Trophoblast cell (in vitro differentiated cells and primary cell): ENCODE measurements around the gene SLC66A3.

Experiments used
- DNase-seq, 2 donors: peaks; one replicate each; pipeline ENCODE4 v3.0.0-alpha.2; 2016
- H2AFZ ChIP-seq: 2 replicates; pipeline ENCODE4 v1.6.1; 2013; ENCODE audit warnings: low read length, moderate library complexity, mild to moderate bottlenecking; ENCODE audit not compliant: insufficient read depth, poor library complexity
- H2AK5ac ChIP-seq: 2 replicates; pipeline ENCODE4 v1.6.1; 2013; ENCODE audit warnings: mild to moderate bottlenecking, low read length
- H2BK120ac ChIP-seq: 2 replicates; pipeline ENCODE4 v1.6.1; 2013; ENCODE audit warnings: low read length, mild to moderate bottlenecking, moderate library complexity; ENCODE audit not compliant: insufficient read depth, poor library complexity
- H2BK12ac ChIP-seq: 2 replicates; pipeline ENCODE4 v1.6.1; 2013; ENCODE audit warnings: mild to moderate bottlenecking, low read length, moderate library complexity
- H2BK5ac ChIP-seq: 2 replicates; pipeline ENCODE4 v1.6.1; 2013; ENCODE audit warnings: low read length, low read depth, moderate library complexity, mild to moderate bottlenecking; ENCODE audit not compliant: poor library complexity
- H3K14ac ChIP-seq: 2 replicates; pipeline ENCODE4 v1.6.1; 2013; ENCODE audit warnings: mild to moderate bottlenecking, low read length
- H3K18ac ChIP-seq: 2 replicates; pipeline ENCODE4 v1.6.1; 2013; ENCODE audit warnings: mild to moderate bottlenecking, low read length
- H3K23ac ChIP-seq: 2 replicates; pipeline ENCODE4 v1.6.1; 2013; ENCODE audit warnings: low read length
- H3K27ac ChIP-seq: 2 replicates; pipeline ENCODE4 v1.5.1; 2013; ENCODE audit warnings: low read depth, mild to moderate bottlenecking, inconsistent platforms, low read length, moderate library complexity
- H3K27me3 ChIP-seq: 2 replicates; pipeline ENCODE4 v1.6.1; 2013; ENCODE audit warnings: inconsistent platforms, mild to moderate bottlenecking, low read length, moderate library complexity; ENCODE audit not compliant: insufficient read depth
- H3K36me3 ChIP-seq, 2 experiments: 1 replicate in 1 of 2; 2 replicates in 1 of 2; pipeline ENCODE4 v1.6.1; 2013; ENCODE audit warnings: low read length in 2 of 2, mild to moderate bottlenecking in 2 of 2, moderate library complexity in 1 of 2; ENCODE audit not compliant: insufficient read depth in 2 of 2, control insufficient read depth in 1 of 2
- H3K4ac ChIP-seq: 2 replicates; pipeline ENCODE4 v1.6.1; 2013; ENCODE audit warnings: low read depth, mild to moderate bottlenecking, low read length, moderate library complexity
- H3K4me1 ChIP-seq, 2 experiments: 1 replicate in 1 of 2; 2 replicates in 1 of 2; pipeline ENCODE4 v1.6.1; 2013; ENCODE audit warnings: low read length in 2 of 2, mild to moderate bottlenecking in 2 of 2, moderate library complexity in 1 of 2; ENCODE audit not compliant: insufficient read depth in 2 of 2, control insufficient read depth in 1 of 2
- H3K4me2 ChIP-seq: 2 replicates; pipeline ENCODE4 v1.6.1; 2013; ENCODE audit warnings: inconsistent platforms, mild to moderate bottlenecking, low read length, moderate library complexity
- H3K4me3 ChIP-seq: 2 replicates; pipeline ENCODE4 v1.5.1; 2013; ENCODE audit warnings: mild to moderate bottlenecking, low read depth, low read length, inconsistent platforms
- H3K79me1 ChIP-seq: one replicate; pipeline ENCODE4 v1.6.1; 2013; ENCODE audit warnings: low read length
- H3K79me2 ChIP-seq: 2 replicates; pipeline ENCODE4 v1.6.1; 2013; ENCODE audit warnings: low read length, mild to moderate bottlenecking; ENCODE audit not compliant: control insufficient read depth, insufficient read depth, poor library complexity
- H3K9ac ChIP-seq: 2 replicates; pipeline ENCODE4 v1.6.1; 2013; ENCODE audit warnings: mild to moderate bottlenecking, low read length
- H3K9me3 ChIP-seq: 2 replicates; pipeline ENCODE4 v1.6.1; 2013; ENCODE audit warnings: low read depth, mild to moderate bottlenecking, control low read depth, inconsistent platforms, low read length; ENCODE audit not compliant: insufficient read depth
- H4K12ac ChIP-seq: 2 replicates; pipeline ENCODE4 v1.6.1; 2013; ENCODE audit warnings: low read depth, mild to moderate bottlenecking, low read length, moderate library complexity
- H4K8ac ChIP-seq: 2 replicates; pipeline ENCODE4 v1.6.1; 2013; ENCODE audit warnings: low read depth, mild to moderate bottlenecking, low read length, moderate library complexity
- H4K91ac ChIP-seq: one replicate; pipeline ENCODE4 v1.6.1; 2013; ENCODE audit warnings: low read depth, mild to moderate bottlenecking, low read length, moderate library complexity
- WGBS: extraction: QIAGEN DNeasy Blood & Tissue Kit; methylation state at CpG from one replicate; pipeline ENCODE4 v1.1.7; 2013; ENCODE audit warnings: missing lambda C conversion rate; ENCODE audit not compliant: insufficient read length, insufficient coverage; ENCODE audit errors: extremely low coverage; 5-methylcytosine and 5-hydroxymethylcytosine counted together

SLC66A3 gene

GRCh38 chr2:11157296-11157695 lies 2.0 kb downstream of the SLC66A3 start:
- Histone ChIP-seq H3K18ac (no peak overlapping the region), H2BK5ac (no peak overlapping the region), H2BK12ac (no peak overlapping the region), H3K9me3 (no peaks in the 10 kb centered on the region), H3K4me1 (peaks cover 3 to 11% of the 10 kb centered on the region in 2 experiments), H2AK5ac (no peak overlapping the region), H3K4ac (no peak overlapping the region), H3K27me3 (no peaks in the 10 kb centered on the region), H3K14ac (no peak overlapping the region), H4K91ac (no peak overlapping the region), H3K79me2 (peaks cover 5% of the 10 kb centered on the region), H3K79me1 (peaks cover 10% of the 10 kb centered on the region), H4K8ac (no peak overlapping the region), H3K27ac (no peak overlapping the region), H3K36me3 (no peaks in the 10 kb centered on the region), H3K4me2 (no peak overlapping the region), H3K4me3 (no peak overlapping the region), H3K9ac (no peak overlapping the region), H4K12ac (no peak overlapping the region), H2BK120ac (no peak overlapping the region), H3K23ac (no peak overlapping the region), H2AFZ (no peak overlapping the region)
- WGBS: no CpG with 5 or more reads among the region's 6 CpGs
- no peak for DNase-seq

DNA sequence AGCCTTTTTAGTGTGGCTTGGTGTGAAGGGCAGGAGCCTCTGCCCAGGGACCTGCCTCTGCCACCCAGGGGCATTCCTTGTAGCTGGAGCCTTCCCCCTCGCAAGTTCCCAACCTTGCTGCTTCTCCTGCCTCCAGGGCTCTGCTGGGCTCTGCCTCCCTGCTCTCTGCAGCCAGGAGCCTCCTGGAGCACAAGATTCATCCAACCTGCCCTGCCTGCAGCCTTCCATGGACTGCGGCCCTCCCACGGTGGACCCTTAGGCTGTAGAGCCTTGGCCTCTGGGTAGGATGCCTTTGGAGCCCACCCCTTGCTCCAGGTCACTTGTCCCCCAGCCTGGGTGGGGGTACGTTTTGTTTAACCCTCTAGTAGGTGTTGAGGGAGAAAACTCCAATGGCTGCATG lies 2.5 kb downstream of the SLC66A3 start:
- no peak overlapping the region for H3K9ac ChIP-seq
- H3K23ac ChIP-seq: no peak overlapping the region

DNA sequence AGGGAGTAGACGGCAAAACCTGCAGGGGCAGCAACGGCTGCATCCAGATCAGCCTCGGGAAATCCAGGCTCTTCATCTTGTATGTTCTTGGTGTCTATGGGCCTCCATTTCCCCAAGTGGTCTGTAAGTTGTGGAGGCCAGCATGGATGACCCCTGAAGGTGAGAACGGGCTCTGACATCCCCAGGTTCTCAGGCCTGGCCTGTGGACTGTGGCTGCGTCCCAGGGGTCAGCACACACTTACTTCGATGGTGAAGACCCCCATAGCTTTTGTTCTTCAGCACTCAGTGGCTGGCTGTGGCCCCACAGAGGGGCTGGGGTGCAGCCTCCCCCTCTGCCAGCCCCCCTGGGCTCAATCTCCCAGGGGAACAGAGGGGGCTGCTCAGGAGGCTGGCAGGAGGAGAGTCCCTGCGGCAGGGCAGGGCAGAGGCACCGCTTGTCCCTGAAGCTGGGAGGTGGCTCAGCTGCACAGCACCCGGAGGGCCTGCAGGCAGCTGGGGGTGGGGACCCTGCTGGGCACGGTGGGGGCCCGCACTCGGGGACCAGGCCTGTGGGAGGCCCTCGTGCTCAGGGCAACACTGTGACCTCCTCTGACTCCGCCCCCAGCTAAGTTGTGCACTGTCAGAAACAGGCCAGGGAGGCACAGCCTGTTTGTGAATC lies 3.8 kb downstream of the SLC66A3 start:
- Histone ChIP-seq H3K4me1 (peaks cover 3 to 11% of the 10 kb centered on the region in 2 experiments), H4K12ac (no peak overlapping the region), H3K79me2 (peaks cover 5% of the 10 kb centered on the region), H3K27me3 (no peaks in the 10 kb centered on the region), H3K9me3 (no peaks in the 10 kb centered on the region), H3K4me3 (no peak overlapping the region), H3K9ac (no peak overlapping the region), H2BK5ac (no peak overlapping the region), H3K4me2 (no peak overlapping the region), H2AFZ (no peak overlapping the region), H2AK5ac (no peak overlapping the region), H3K27ac (no peak overlapping the region), H4K91ac (no peak overlapping the region), H4K8ac (no peak overlapping the region), H3K14ac (no peak overlapping the region), H3K18ac (no peak overlapping the region), H2BK12ac (no peak overlapping the region), H2BK120ac (no peak overlapping the region), H3K4ac (no peak overlapping the region), H3K79me1 (peaks cover 10% of the 10 kb centered on the region), H3K23ac (no peak overlapping the region), H3K36me3 (no peaks in the 10 kb centered on the region)
- DNase-seq: no peak
- no CpG with 5 or more reads among the region's 14 CpGs for WGBS

More for the DNA sequence above, 2.5 kb downstream of the SLC66A3 start:
- WGBS: no CpG with 5 or more reads among the region's 4 CpGs
- Histone ChIP-seq H3K4me3 (no peak overlapping the region), H3K4ac (no peak overlapping the region), H3K9me3 (no peaks in the 10 kb centered on the region), H3K14ac (no peak overlapping the region), H3K27ac (no peak overlapping the region), H2BK5ac (no peak overlapping the region), H4K12ac (no peak overlapping the region), H3K79me1 (peaks cover 10% of the 10 kb centered on the region), H3K4me2 (no peak overlapping the region), H3K79me2 (peaks cover 5% of the 10 kb centered on the region), H2AFZ (no peak overlapping the region), H4K91ac (no peak overlapping the region), H3K36me3 (no peaks in the 10 kb centered on the region), H2BK120ac (no peak overlapping the region), H3K18ac (no peak overlapping the region), H2AK5ac (no peak overlapping the region), H3K4me1 (peaks cover 3 to 11% of the 10 kb centered on the region in 2 experiments), H3K27me3 (no peaks in the 10 kb centered on the region), H2BK12ac (no peak overlapping the region), H4K8ac (no peak overlapping the region)
- DNase-seq: no peak

DNA sequence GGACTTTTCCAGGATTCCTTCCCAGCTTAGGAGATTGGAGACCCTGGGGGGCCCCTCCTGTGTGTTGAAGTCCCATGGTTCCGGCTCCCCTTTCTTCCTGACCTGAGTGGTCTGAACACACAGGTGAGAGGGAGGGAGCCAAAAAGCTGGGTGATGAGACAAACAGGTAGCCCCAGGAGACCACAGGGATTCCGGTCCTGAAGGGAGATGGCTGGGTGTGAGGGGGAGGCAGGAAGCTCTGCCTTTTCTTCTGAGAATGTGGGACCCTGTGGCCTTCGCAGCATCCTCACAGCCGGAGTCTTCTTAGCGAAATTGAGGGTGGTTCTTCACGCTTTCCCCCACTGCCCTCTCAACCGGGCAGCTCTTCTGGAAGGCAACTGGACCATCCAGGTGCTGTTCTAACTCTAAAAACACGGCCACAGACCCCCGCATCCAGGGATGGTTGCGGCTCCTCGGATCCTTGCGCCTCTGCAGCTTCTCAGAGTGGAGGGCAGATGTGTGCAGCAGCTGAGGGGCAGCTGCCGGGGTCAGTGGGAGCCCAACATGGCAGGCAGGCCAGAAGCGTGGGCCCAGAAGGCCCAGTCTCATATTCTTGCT lies 4.4 kb downstream of the SLC66A3 start:
- no peak overlapping the region for H2AK5ac ChIP-seq
- no peak overlapping the region for H3K9ac ChIP-seq
- no peaks in the 10 kb centered on the region for H3K36me3 ChIP-seq
- no peak overlapping the region for H4K8ac ChIP-seq
- H4K12ac ChIP-seq: no peak overlapping the region
- H2BK12ac ChIP-seq: no peak overlapping the region
- H2BK120ac ChIP-seq: no peak overlapping the region
- no peak overlapping the region for H3K23ac ChIP-seq
- DNase-seq: no peak
- H3K79me1 ChIP-seq: peaks cover 5% of the 10 kb centered on the region
- no CpG with 5 or more reads among the region's 14 CpGs for WGBS
- H3K4ac ChIP-seq: no peak overlapping the region
- no peaks in the 10 kb centered on the region for H3K27me3 ChIP-seq
- no peak overlapping the region for H3K4me2 ChIP-seq
- no peak overlapping the region for H3K4me3 ChIP-seq
- no peak overlapping the region for H3K18ac ChIP-seq
- H2BK5ac ChIP-seq: no peak overlapping the region
- H3K27ac ChIP-seq: no peak overlapping the region
- H3K4me1 ChIP-seq: peaks cover 3 to 6% of the 10 kb centered on the region in 2 experiments
- H3K14ac ChIP-seq: no peak overlapping the region
- no peak overlapping the region for H2AFZ ChIP-seq
- peaks cover 5% of the 10 kb centered on the region for H3K79me2 ChIP-seq
- no peaks in the 10 kb centered on the region for H3K9me3 ChIP-seq
- H4K91ac ChIP-seq: no peak overlapping the region
